Activated CD4-positive, alpha-beta T cell treated with anti-CD3 and anti-CD28 coated beads for 1 hour (primary cell): ENCODE data around the gene GNAO1.

ENCODE experiments used
- DNase-seq: peaks from one replicate; pipeline ENCODE4 v3.0.0-alpha.2; 2020

GNAO1 gene

GRCh38 chr16:56266641-56267607 is 75.6 kb downstream of the GNAO1 start:
- no peak for DNase-seq

- no peak for DNase-seq
Observed at GRCh38 chr16:56267888-56268287, 76.6 kb downstream of the GNAO1 start.

DNA sequence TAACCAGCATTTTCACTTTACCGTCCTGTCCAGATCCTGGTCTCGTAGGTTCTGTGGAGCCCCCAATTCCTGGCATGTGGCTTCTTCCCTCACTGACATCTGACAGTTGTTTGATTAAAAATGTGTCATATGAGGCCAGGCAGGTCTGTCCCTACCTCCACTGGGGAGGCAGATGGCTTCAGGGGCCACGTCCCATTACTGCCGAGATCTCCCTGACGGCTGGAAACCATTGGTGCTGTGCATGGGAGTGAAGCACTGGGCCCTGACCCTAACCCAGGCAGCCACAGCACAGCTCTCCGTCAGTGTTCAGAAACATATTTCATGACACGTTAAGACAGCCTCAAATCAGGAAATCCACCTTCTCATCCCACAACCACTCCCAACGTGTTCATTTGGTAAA is 77.5 kb downstream of the GNAO1 start:
- no peak for DNase-seq

- DNase-seq: no peak
Observed at GRCh38 chr16:56269281-56269680, 78.0 kb downstream of the GNAO1 start.

- DNase-seq: no peak
Observed at GRCh38 chr16:56269811-56270684, 78.8 kb downstream of the GNAO1 start.

DNA sequence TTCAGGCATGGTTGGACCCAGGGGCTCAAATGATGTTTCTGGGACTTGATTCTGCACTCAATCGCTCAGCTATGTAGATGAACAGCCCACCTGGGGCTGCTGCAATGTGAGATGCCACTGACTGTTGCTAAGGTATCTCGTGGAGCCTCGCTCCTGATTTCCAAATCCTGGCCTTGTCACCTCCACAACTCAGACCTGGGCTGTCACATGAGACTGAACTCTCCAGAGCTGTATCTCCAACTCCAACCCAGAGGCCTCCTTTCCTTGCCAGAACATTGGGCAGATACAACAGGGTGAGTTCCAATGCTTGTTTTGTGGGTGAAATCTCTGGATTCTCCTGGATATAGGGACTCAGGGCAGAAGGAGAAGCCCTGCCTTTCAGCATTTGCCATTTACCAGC is 79.5 kb downstream of the GNAO1 start:
- DNase-seq: no peak

DNA sequence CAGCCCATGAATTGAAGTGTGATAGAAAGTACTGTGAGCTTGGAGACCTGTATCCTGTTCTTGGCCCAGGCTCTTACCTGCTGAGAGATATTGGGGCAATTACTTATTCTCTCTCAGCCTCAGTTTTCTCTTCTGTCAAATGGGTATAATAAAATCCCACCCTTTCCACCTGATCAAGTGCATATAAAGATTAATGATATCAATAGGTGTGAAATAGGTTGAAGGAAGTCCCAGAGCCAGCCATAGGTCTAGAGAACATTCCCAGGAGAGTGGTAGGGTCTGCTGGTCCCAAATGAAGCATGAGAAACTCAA is 81.2 kb downstream of the GNAO1 start:
- DNase-seq: no peak

DNA sequence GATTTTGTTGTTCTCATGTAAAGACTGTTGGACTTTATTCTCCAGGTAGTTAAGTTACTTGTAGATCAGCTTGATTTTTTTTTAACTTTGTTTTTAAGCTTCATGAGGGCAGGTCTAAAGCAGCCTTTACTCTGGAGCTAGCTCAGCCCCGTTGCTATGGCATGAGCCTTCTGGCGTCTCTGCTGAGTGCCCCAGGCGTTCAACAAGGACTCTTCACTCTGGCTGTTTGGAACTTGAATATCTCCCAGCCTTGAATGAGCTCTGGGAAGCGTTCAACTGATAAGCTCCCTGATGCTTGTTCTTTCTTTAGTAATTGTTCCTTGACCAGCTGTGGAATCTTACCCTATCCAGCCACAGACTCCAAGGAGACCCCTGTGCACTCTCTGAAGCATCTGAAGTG is 82.3 kb downstream of the GNAO1 start:
- no peak for DNase-seq

DNA sequence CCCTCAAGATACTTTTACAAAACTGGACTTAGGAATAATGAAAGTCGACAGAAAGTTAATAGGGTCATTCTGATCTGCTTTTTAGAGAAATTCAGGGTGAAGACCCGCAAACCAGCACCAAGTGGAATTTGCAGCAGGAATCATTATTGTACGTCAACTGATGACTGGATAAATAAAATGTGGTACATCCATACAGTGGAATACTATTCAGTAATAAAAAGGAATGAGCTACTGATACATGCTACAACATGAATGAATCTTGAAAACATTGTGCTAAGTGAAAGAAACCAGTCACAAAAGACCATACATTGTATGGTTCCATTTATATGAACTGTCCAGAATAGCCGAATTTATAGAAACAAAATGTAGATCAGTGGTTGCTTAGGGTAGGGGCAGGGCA is 83.1 kb downstream of the GNAO1 start:
- no peak for DNase-seq

- no peak for DNase-seq
Observed at GRCh38 chr16:56275076-56275475, 83.8 kb downstream of the GNAO1 start.

- DNase-seq: no peak
Observed at GRCh38 chr16:56275801-56276200, 84.5 kb downstream of the GNAO1 start.

GRCh38 chr16:56277075-56277474 is 85.8 kb downstream of the GNAO1 start:
- no peak for DNase-seq

DNA sequence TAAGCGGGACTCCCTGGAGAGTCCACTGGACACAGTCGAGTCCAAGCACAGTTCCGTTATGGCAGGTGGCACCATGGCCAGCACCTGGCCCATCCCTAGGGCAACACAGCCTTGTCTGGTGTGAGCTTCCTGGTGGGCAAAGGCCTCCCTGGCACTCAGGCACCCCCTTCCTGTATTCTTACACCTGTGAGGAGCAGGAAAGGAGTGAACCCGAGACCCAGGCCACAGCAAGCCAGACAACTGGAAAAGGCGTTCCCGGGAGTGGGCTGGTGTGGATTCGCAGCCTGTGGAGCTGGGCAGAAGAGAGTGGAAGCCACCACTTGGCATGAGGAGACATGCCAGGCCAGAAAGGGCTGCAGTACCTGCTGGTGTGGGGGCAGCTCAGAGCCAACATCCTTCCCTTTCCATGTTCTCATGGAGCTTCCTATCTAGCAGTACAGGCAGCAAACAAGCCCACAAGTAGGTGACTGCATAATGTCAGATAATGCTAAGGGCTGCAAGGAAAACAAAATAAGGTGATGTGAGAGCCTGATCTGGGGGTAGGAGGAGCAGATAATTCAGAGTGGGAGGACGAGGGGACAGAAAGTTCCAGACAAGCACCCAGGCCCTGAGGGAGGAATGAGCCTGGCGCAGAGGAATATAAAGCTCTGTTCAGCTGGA is 87.0 kb downstream of the GNAO1 start:
- no peak for DNase-seq

DNA sequence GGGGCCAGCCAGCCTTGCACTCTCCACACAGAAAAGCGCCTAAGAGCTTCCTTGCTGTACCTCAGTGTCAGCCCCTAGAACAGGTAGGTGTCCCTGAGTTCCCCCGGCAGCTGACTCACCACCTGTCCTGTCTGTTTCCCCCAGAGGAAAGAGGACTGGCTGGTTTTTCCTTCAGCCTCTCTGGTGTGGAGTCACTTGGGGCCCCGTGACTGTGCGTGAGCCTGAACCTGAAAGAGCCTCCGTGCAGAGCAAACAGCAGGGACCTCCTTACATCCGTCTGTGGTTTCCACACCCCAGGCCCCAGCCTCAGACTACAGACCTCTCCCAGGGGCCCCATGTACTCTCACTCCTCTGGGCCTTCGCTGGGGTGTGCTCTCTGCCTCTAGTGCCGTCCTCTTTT is 87.8 kb downstream of the GNAO1 start:
- peak; percentile 11 for DNase-seq

- DNase-seq: no peak
Observed at GRCh38 chr16:56279914-56280313, 88.6 kb downstream of the GNAO1 start.

GRCh38 chr16:56281249-56281805 is 90.0 kb downstream of the GNAO1 start:
- DNase-seq: no peak

DNA sequence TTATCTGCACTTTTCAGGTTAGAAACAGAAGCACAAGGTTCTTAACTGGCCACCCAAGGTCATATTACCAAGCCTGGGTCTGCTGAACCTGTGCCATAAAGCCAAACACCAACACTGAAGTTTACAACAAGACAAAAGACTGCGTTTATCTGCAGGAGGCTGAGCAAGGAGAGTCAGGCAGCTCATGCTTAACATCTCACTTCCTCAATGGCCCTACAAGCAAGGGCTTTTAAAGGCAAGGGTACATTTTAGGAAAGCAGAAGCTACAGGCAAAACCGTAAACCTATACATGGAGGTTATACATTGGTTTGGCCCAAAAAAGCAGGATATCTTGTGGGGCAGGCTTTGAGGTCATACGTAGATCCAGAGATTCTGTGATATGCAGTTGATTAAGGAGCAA is 91.2 kb downstream of the GNAO1 start:
- no peak for DNase-seq

DNA sequence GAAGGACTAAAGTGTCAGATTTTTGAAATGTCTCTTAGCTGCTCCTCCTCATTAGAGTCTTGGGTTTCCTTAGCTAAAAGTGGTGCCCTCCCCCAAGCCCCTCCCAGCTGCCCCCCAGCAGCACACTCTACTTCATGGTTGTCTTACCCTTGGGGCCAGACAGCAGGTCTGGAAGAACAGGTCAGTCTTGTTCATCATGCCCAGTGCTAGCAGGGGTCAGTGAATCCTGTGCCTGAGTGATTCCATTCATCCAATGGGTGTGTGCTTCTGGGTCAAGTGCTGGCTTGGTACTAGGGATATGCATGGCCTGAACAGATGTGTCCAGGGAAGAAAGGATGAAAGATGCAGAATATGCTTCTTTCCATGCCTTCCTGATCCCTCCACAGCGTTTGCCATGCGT is 93.2 kb downstream of the GNAO1 start:
- DNase-seq: no peak

GRCh38 chr16:56286809-56287208 is 95.5 kb downstream of the GNAO1 start:
- no peak for DNase-seq

GRCh38 chr16:56288019-56288418 is 96.7 kb downstream of the GNAO1 start:
- DNase-seq: no peak

- DNase-seq: no peak
Observed at GRCh38 chr16:56289416-56289815, 98.1 kb downstream of the GNAO1 start.

DNA sequence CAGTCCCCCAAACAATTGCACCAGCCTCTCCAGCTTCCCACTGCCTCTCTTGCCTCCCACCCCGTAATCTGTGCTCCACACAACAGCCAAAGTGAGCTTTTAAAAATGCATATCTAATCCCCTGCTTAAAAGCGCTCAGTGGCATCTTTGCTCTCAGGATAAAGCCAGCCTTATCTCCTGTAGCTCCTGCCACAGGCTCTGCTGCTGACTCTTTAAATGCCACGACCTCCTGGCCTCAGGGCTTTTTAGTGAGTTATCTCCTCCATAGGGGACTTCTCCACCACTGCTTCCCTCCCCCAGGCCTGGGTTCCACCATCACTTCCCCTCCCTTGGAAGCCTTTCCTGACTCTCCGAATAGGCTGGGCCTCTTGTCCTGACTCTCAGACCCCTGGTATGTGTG is 98.6 kb downstream of the GNAO1 start:
- no peak for DNase-seq

GRCh38 chr16:56294014-56294413 is 102.7 kb downstream of the GNAO1 start:
- DNase-seq: no peak
